GM18870 (cell line): ENCODE results near the gene CENPF.

Experiments
- ATAC-seq: cut with Tn5 transposase; IDR thresholded peaks from one replicate; pipeline ENCODE4 v1.9.1; 2021; ENCODE audit warnings: moderate library complexity; ENCODE audit not compliant: unreplicated experiment

The CENPF gene

GRCh38 chr1:214617246-214617645 lies 14.3 kb downstream of the CENPF start:
- ATAC-seq: no peak

- ATAC-seq: no peak
These were observed 14.8 kb downstream of the CENPF start for GRCh38 chr1:214617843-214618242.

- no peak for ATAC-seq
These were observed 18.2 kb downstream of the CENPF start for GRCh38 chr1:214621236-214621635.

GRCh38 chr1:214623430-214623829 lies 20.4 kb downstream of the CENPF start:
- ATAC-seq: peak; percentile 45

- ATAC-seq: no peak
These were observed 29.1 kb downstream of the CENPF start for GRCh38 chr1:214632091-214632490.

DNA sequence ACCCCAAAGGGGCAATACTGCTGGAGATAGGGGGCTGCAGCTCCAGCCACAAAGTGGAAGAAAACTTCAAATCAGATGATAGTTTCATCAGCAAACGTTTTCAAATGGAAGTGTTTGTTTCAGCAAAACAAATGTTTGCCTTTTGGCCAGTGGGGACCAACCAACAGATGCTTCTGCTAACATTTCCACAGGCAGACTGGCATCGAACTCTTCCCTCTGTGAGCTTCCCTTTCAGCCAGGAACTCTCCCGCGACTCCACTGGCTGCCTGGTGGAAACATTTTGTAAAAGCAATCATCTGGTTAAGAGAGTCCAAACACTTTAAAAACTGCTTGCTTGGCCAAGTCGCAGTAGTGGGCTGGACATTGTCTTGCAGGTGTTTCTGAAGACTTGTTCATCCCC lies 30.7 kb downstream of the CENPF start:
- ATAC-seq: no peak

GRCh38 chr1:214634267-214634666 lies 31.3 kb downstream of the CENPF start:
- no peak for ATAC-seq

- no peak for ATAC-seq
These were observed 32.1 kb downstream of the CENPF start for GRCh38 chr1:214635086-214635485.

DNA sequence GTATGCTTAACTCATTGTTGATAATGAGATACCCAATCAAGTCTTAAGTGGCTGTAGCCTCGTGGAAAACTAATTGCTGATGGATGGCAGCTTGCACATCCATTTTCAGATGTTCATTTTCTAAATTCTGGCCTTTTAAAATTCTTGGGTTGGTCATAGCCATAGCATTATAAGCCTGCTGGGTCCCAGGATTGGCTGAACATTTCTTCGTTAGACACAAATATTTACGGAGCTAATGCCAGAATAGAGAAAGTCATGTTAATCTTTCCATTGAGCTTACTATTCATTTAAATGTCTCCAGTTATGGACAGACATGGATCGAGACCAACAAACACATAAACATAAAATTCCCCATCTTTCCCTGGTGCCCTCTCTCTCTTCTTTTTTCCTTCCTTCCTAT lies 32.5 kb downstream of the CENPF start:
- no peak for ATAC-seq

DNA sequence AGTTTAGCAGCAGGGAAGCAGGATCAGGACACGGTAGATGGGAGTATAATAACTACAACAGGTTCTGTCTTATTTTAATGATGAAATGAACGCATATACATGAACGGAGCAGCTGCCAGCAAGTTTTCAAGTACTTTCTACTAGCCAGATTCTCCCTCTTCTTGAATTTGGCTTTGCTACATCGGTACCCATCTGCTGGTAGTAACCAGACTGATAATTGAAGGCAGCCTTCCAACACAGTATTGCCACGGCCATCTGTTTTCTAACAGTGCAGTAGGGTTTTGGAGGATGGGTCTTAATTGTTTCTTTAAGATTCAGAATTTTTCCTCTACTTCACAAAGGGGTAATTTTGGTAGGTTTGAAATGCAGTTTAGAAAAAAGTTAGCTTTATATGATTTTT lies 33.4 kb downstream of the CENPF start:
- ATAC-seq: no peak

- ATAC-seq: no peak
These were observed 34.1 kb downstream of the CENPF start for GRCh38 chr1:214637125-214637524.

DNA sequence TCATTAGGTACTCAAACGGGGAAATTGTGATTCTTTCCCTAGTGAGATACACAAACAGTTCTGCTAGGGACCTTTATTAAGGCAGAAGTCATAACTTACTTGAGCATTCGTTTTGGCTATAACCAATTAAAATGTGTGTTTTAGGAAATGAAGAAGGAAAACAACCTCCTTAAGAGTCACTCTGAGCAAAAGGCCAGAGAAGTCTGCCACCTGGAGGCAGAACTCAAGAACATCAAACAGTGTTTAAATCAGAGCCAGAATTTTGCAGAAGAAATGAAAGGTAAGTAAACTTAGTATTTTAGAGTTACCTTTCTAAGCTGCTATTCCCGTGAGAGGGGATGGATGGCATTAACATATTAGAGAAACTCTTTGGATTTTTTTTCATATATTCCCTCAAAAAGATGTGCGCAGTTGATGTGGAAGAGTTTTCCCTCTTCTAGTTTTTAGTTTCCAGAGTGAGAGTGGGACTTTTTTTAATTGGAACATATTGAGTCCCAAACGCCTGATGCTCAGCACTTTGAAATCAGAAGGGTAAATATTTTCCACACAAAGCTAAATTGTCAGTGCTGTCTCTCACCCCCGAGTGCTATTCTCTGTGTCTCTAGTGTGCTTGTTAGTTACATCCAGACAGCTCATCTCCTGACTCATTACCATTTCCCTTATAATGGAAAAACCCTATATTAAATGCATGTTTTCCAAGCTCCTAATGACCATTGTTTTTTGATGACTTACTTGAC lies 34.9 kb downstream of the CENPF start:
- peak; percentile 68 for ATAC-seq

GRCh38 chr1:214638459-214638807 lies 35.4 kb downstream of the CENPF start:
- no peak for ATAC-seq

- ATAC-seq: no peak
These were observed 36.0 kb downstream of the CENPF start for GRCh38 chr1:214638997-214639396.

- ATAC-seq: no peak
These were observed 37.6 kb downstream of the CENPF start for GRCh38 chr1:214640431-214641213.

DNA sequence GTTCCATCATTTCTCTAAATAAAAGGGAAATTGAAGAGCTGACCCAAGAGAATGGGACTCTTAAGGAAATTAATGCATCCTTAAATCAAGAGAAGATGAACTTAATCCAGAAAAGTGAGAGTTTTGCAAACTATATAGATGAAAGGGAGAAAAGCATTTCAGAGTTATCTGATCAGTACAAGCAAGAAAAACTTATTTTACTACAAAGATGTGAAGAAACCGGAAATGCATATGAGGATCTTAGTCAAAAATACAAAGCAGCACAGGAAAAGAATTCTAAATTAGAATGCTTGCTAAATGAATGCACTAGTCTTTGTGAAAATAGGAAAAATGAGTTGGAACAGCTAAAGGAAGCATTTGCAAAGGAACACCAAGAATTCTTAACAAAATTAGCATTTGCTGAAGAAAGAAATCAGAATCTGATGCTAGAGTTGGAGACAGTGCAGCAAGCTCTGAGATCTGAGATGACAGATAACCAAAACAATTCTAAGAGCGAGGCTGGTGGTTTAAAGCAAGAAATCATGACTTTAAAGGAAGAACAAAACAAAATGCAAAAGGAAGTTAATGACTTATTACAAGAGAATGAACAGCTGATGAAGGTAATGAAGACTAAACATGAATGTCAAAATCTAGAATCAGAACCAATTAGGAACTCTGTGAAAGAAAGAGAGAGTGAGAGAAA lies 38.4 kb downstream of the CENPF start:
- ATAC-seq: no peak

DNA sequence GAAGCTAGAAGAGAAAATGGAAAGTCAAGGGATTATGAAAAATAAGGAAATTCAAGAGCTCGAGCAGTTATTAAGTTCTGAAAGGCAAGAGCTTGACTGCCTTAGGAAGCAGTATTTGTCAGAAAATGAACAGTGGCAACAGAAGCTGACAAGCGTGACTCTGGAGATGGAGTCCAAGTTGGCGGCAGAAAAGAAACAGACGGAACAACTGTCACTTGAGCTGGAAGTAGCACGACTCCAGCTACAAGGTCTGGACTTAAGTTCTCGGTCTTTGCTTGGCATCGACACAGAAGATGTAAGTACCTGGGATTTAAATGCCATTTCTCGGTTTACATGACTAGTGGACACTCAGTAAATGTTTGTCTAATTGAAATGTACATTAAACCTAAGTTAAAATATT lies 40.0 kb downstream of the CENPF start:
- ATAC-seq: no peak

DNA sequence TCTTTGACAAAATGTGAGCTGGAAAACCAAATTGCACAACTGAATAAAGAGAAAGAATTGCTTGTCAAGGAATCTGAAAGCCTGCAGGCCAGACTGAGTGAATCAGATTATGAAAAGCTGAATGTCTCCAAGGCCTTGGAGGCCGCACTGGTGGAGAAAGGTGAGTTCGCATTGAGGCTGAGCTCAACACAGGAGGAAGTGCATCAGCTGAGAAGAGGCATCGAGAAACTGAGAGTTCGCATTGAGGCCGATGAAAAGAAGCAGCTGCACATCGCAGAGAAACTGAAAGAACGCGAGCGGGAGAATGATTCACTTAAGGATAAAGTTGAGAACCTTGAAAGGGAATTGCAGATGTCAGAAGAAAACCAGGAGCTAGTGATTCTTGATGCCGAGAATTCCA lies 42.7 kb downstream of the CENPF start:
- no peak for ATAC-seq

- no peak for ATAC-seq
These were observed 45.8 kb downstream of the CENPF start for GRCh38 chr1:214648801-214649200.

- ATAC-seq: no peak
These were observed 46.6 kb downstream of the CENPF start for GRCh38 chr1:214649607-214650006.

GRCh38 chr1:214650664-214651063 lies 47.7 kb downstream of the CENPF start:
- no peak for ATAC-seq

DNA sequence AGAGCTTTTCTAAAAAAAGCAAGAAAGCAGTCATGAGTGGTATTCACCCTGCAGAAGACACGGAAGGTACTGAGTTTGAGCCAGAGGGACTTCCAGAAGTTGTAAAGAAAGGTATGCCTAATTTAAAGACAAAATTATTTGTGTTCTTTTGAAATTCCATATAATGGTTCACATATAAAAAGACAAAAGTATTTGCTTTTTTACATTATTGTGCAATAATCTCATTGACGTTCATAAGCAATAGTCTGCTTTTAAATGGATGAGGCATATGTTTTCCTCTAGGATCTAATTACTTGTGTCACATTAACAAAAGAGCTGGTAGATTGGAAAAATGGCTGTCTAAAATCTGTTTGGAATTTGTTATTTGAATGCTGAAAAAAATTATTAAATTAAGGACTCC lies 54.3 kb downstream of the CENPF start:
- no peak for ATAC-seq
